Stimulated activated CD8-positive, alpha-beta memory T cell treated with anti-CD3 and anti-CD28 coated beads, Interleukin-15, amount 100 ng/mL, for 4 hours (primary cell): ENCODE results near the gene SLC31A1.

Experiments
- DNase-seq, 2 donors: peaks; one replicate each; pipeline ENCODE4 v3.0.0-alpha.2; 2020; ENCODE audit warnings: low read depth in 2 of 2

Gene SLC31A1

GRCh38 chr9:113221003-113221799, at the start of gene SLC31A1, which contains the start of gene FKBP15:
TSS of gene SLC31A1 (plus strand) at chr9:113221544. CDS start at chr9:113256149, 34,605 bp downstream.
TSS of gene FKBP15 (minus strand) at chr9:113221277. CDS start at chr9:113221243, 34 bp downstream.
- DNase-seq = peak; percentile 92 to 96

GRCh38 chr9:113173341-113173740, 48.0 kb upstream of the SLC31A1 start:
- no peak for DNase-seq

- no peak for DNase-seq
Observed at GRCh38 chr9:113176803-113177202, 44.5 kb upstream of the SLC31A1 start.

DNA sequence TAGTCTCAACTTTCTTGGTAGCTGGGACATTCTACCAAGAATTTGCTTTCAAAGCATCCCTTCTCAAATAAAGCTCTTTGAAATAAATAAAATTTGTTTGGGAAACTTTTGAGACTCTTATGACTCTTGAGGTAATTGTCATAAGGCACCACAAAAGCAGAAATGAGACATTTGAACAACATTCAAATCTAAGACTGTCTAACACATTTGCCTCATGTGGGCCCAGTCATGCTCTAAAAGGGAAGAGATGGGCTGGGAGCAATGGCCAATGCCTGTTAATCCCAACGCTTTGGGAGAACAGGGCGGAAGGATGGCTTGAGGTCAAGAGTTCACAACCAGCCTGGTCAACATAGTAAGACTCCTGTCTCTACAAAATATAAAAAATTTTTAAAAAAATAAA, 44.1 kb upstream of the SLC31A1 start:
- DNase-seq = no peak

GRCh38 chr9:113178087-113178486, 43.3 kb upstream of the SLC31A1 start:
- DNase-seq = no peak

DNA sequence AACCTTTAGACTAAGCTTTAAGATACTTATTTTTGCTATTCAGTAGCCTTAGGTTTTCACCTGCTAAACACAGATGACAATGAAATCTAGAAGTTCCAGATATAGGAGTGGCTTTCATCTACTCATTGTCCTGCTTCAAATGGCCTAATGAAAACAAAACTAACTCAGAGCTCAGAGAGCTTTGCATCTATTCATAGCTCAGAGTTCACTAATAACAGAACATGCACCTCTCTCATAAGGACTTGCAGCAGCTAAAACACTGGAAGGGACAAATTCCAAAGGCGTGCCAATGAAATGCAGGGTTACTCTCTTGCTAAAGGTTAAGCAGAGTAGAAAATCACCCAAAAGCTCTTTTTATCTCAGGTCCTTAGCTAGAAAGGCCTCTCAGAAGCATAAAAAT, 41.5 kb upstream of the SLC31A1 start:
- no peak for DNase-seq

- DNase-seq = no peak
Observed at GRCh38 chr9:113181165-113181564, 40.2 kb upstream of the SLC31A1 start.

- DNase-seq = no peak
Observed at GRCh38 chr9:113183956-113184488, 37.3 kb upstream of the SLC31A1 start.

DNA sequence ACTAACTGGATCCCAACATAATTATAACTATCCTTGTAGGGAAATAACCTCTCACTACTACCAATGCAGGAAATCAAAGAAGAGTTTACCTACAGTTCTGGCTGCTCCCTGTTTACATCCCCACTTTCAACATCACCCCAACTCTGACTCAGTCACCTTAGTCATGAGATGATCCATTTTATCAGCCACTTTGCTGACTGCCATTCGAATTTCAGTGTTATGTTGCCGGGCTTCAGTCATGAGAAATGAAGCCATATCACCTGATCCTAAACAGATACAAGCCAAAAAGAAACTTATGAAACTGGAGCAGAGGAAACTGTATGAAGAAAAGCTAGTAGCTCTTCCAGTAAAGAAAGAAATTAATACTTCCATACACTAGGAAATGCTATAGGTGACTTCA, 36.8 kb upstream of the SLC31A1 start:
- no peak for DNase-seq

GRCh38 chr9:113185271-113185670, 36.1 kb upstream of the SLC31A1 start:
- DNase-seq = no peak

DNA sequence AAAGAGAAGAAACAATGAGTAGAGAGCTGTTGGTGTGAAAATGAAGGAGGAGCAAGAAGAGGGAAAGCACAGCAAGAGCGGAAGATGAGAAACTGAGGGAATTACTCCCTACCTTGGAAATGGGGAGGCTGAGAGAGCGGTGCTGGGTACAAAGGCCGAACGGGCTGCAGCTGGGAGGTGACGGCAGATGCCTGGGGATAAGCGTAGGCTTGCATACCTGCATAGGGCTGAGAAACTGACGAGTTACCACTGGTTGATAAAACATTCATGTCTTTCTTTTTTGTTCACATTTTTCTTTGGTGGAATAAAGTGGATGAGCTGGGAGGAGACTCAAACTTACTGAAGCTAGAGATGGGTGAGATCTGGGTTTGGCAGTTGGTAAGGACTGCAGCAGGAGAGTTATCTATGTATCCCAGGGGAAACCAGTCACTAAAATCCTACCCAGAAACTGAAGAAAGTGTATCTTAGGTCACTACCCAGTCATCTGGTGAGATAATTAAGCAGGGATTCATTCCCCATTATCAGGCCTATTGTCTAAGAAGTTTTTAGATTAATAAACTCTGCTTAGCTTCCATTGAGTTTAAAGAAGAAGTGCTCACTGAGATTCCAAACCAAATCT, 35.1 kb upstream of the SLC31A1 start:
- DNase-seq = no peak

DNA sequence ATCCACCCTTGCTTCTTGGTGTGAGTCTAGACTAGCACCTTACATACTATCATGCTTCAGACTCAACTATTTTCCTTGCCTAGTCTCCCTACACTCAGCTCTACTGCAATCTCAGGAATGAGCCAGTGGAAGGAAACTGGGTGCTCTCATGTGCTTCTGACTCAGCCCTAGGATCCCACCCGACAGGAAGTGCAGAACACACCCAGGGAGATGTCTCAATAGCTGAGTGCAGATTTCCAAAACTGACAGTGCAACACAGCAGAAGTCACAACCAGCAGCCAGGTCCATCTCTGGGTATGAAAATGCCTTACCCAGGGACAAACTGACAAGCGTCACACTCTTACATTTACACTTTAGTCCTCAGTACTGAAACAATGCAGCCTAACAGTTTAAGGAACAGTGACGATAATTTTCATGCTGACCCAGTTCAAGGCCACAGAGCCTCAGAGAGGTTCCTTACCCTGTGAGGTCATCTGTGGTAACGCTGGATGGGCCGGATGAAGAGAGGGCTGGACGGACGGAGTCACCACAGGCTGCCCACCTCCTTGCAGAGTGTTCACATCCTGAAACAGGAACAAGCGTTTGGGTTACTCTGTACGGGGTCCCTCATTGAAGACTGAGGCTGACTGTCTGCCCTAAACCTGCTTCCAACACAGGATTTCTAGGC, 33.3 kb upstream of the SLC31A1 start:
- no peak for DNase-seq

DNA sequence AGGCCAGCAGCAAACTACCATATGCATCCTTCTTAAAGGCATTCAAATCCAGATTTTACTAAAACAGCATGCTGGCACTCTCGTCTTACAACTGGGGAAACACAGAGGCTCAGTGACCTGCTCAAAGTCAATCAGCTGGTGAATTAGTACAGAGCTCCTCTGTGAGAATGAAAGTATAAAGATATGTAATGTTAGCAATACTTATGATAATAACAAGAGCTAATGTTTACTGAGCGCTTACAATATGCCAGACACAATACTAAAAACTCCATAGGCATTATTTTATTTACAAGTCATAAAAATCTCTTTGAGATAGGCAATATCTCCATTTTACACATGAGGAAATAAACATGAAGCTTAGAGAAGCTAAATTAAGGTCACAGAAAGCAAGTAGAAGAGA, 28.9 kb upstream of the SLC31A1 start:
- DNase-seq = no peak

DNA sequence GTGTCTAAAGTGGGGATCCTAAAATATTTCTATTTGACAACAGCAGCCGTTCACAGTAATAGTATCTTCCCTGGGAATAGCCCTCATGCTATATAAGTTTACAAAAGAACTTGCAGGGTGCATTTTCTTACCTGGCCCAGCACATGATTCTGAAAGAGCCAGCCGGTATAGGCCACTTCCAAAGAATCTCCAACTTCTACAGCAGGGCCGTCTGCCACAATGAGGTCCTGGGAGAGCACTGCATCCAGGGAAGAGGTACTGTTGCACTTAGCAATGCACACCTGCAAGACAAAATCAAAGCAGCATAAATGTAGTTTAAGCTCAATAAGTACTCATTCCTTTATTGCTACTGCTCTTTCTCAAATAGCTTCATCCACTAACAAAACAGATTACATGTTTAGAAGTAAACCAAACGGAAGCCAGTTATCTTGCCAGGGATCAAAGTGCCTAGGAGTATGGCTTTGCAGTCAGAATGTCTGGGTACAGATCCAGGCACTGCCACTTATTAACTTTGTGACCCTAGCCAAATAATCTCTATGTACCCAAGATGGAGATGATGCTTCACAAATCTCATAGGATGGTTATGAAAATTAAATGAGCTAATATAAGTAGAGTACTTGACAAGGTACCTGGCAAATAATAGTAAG, 21.5 kb upstream of the SLC31A1 start:
- no peak for DNase-seq

DNA sequence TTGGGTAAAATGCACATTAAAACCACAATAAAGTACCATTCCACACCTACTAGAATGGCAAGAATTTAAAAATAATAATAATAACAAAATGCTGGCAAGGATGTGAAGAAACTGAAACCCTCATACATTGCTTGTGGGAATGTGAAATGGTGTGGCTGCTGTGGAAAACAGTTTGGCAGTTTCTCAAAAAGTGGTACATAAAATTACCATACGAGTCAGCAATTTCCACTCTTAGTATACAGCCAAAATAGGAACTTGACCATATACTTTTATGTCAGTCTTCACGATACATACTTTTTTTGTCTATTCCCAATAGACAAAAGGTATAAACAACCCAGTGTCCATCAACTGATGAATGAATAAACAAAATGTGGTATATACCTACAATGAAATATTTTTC, 15.9 kb upstream of the SLC31A1 start:
- no peak for DNase-seq

- no peak for DNase-seq
Observed at GRCh38 chr9:113205861-113206260, 15.5 kb upstream of the SLC31A1 start.

DNA sequence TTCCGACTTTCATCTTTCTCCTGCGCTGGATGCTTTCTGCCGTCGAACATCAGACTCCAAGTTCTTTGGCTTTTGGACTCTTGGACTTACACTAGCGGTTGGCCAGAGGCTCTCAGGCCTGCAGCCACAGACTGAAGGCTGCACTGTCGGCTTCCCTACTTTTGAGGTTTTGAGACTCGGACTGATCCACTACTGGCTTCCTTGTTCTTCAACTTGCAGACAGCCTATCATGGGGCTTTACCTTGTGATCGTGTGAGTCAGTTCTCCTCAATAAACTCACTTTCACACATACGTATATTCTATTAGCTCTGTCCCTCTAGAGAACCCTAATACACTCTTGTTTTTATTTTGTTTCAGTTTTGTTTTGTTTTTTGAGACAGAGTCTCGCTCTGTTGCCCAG, 10.5 kb upstream of the SLC31A1 start:
- no peak for DNase-seq

GRCh38 chr9:113215132-113215531, 6.2 kb upstream of the SLC31A1 start:
- DNase-seq = no peak

GRCh38 chr9:113216406-113216805, 4.9 kb upstream of the SLC31A1 start:
- no peak for DNase-seq

DNA sequence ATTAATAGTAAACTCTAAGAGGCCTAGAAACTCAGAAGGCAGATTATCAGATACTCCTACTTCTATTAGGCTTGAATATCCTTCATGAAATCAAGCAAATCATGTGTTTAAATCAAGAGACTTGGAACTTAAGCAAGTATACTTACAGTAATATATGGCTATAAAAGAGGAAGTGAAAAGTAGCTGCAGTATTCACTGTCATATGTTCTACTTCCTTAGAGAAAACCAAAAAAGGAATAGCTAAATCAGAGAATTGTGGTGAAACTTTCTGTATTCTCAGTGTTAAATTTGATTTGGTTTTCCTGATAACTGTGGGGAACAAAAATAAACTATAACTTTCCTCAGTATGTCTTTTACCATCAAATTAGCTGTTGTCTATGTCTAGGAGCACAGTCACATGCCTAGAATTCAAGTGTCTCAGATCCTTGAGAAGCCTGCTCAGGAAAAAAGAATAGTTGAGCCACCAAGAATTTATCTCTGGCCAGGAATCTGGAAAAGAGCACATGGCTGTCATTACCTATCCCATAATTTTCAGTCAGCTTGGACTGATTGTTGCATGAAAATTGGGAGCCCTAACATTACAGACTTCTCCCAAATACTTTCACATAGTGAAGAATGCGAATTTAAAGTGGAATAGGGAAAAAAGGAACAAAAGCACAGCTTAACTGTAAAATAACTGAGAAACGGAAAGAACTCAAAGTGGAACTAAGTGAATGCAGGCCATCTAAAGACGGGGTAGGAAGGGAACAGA, 2.0 kb upstream of the SLC31A1 start:
- DNase-seq = no peak

GRCh38 chr9:113219969-113220368, 1.4 kb upstream of the SLC31A1 start:
- no peak for DNase-seq
